ENCODE measurements around the gene WNT3. TPM values are rescaled to one million over a fixed set of nuclear protein-coding genes. Genes with fewer than 3 reads are reported as not detected.
"Not testable (repeated sequence)": the region's sequence is repeated elsewhere in the genome, so short reads cannot be mapped to it uniquely, and the experiment has no call there.

The WNT3 gene
- total RNA-seq, 1 donor = 1.1 TPM

GRCh38 chr17:46764000-46764708 is 54.3 kb downstream of the WNT3 start:
- Histone ChIP-seq H2AFZ (ENCODE audit: low read length) (no peak overlapping the region), H3K4me3 (ENCODE audit: insufficient read depth, low read length) (no peak overlapping the region), H4K20me1 (ENCODE audit: insufficient read depth, low read length) (no peaks in the 10 kb centered on the region), H3K27ac (ENCODE audit: low read depth, low read length) (peak overlapping the region; percentile 10), H3K4me1 (ENCODE audit: insufficient read depth, low read length) (peaks cover 13% of the 10 kb centered on the region), H3K9me3 (ENCODE audit: low read depth, low read length) (no peaks in the 10 kb centered on the region), H3K36me3 (ENCODE audit: insufficient read depth, low read length) (no peaks in the 10 kb centered on the region), H3K4me2 (ENCODE audit: insufficient read depth, low read length) (peak overlapping the region; percentile 26), H3K79me2 (ENCODE audit: insufficient read depth, low read length) (no peaks in the 10 kb centered on the region), H3K27me3 (ENCODE audit: insufficient read depth, low read length) (no peaks in the 10 kb centered on the region)
- no peak for TF ChIP-seq CTCF (IDR thresholded peaks at IDR 0.05; ENCODE audit: extremely low read depth, low read depth, low read length)
- no peak for DNase-seq (ENCODE audit: insufficient read length, low spot score, missing footprints)

- Histone ChIP-seq H3K9me3 (ENCODE audit: low read depth, low read length) (no peaks in the 10 kb centered on the region), H3K79me2 (ENCODE audit: insufficient read depth, low read length) (no peaks in the 10 kb centered on the region), H4K20me1 (ENCODE audit: insufficient read depth, low read length) (no peaks in the 10 kb centered on the region), H3K27ac (ENCODE audit: low read depth, low read length) (no peak overlapping the region), H2AFZ (ENCODE audit: low read length) (no peak overlapping the region), H3K36me3 (ENCODE audit: insufficient read depth, low read length) (no peaks in the 10 kb centered on the region), H3K4me1 (ENCODE audit: insufficient read depth, low read length) (peaks cover 13% of the 10 kb centered on the region), H3K4me3 (ENCODE audit: insufficient read depth, low read length) (no peak overlapping the region), H3K4me2 (ENCODE audit: insufficient read depth, low read length) (no peak overlapping the region), H3K27me3 (ENCODE audit: insufficient read depth, low read length) (no peaks in the 10 kb centered on the region)
- no peak for TF ChIP-seq CTCF (IDR thresholded peaks at IDR 0.05; ENCODE audit: extremely low read depth, low read depth, low read length)
- no peak for DNase-seq (ENCODE audit: insufficient read length, low spot score, missing footprints)
Observed at GRCh38 chr17:46763416-46763815, 55.1 kb downstream of the WNT3 start.

GRCh38 chr17:46759141-46759540 is 59.4 kb downstream of the WNT3 start:
- Histone ChIP-seq H4K20me1 (ENCODE audit: insufficient read depth, low read length) (no peaks in the 10 kb centered on the region), H3K36me3 (ENCODE audit: insufficient read depth, low read length) (peaks cover 20% of the 10 kb centered on the region), H3K27me3 (ENCODE audit: insufficient read depth, low read length) (no peaks in the 10 kb centered on the region), H3K79me2 (ENCODE audit: insufficient read depth, low read length) (no peaks in the 10 kb centered on the region), H3K4me1 (ENCODE audit: insufficient read depth, low read length) (no peaks in the 10 kb centered on the region), H3K27ac (ENCODE audit: low read depth, low read length) (no peak overlapping the region), H2AFZ (ENCODE audit: low read length) (no peak overlapping the region), H3K4me2 (ENCODE audit: insufficient read depth, low read length) (no peak overlapping the region), H3K4me3 (ENCODE audit: insufficient read depth, low read length) (no peak overlapping the region), H3K9me3 (ENCODE audit: low read depth, low read length) (no peaks in the 10 kb centered on the region)
- no peak for TF ChIP-seq CTCF (IDR thresholded peaks at IDR 0.05; ENCODE audit: extremely low read depth, low read depth, low read length)
- no peak for DNase-seq (ENCODE audit: insufficient read length, low spot score, missing footprints)

GRCh38 chr17:46758614-46759013 is 59.9 kb downstream of the WNT3 start:
- H3K27ac ChIP-seq (ENCODE audit: low read depth, low read length) = no peak overlapping the region
- no peaks in the 10 kb centered on the region for H4K20me1 ChIP-seq (ENCODE audit: insufficient read depth, low read length)
- DNase-seq (ENCODE audit: insufficient read length, low spot score, missing footprints) = no peak
- H3K79me2 ChIP-seq (ENCODE audit: insufficient read depth, low read length) = no peaks in the 10 kb centered on the region
- H3K4me3 ChIP-seq (ENCODE audit: insufficient read depth, low read length) = no peak overlapping the region
- no peaks in the 10 kb centered on the region for H3K4me1 ChIP-seq (ENCODE audit: insufficient read depth, low read length)
- H3K27me3 ChIP-seq (ENCODE audit: insufficient read depth, low read length) = no peaks in the 10 kb centered on the region
- H3K36me3 ChIP-seq (ENCODE audit: insufficient read depth, low read length) = peaks cover 20% of the 10 kb centered on the region
- TF ChIP-seq CTCF (IDR thresholded peaks at IDR 0.05; ENCODE audit: extremely low read depth, low read depth, low read length) = no peak
- no peak overlapping the region for H2AFZ ChIP-seq (ENCODE audit: low read length)
- H3K4me2 ChIP-seq (ENCODE audit: insufficient read depth, low read length) = no peak overlapping the region
- no peaks in the 10 kb centered on the region for H3K9me3 ChIP-seq (ENCODE audit: low read depth, low read length)

- not testable (repeated sequence) for H3K4me1 ChIP-seq (ENCODE audit: insufficient read depth, low read length); H4K20me1 ChIP-seq (ENCODE audit: insufficient read depth, low read length); DNase-seq (ENCODE audit: insufficient read length, low spot score, missing footprints); H3K4me2 ChIP-seq (ENCODE audit: insufficient read depth, low read length); H2AFZ ChIP-seq (ENCODE audit: low read length); H3K27ac ChIP-seq (ENCODE audit: low read depth, low read length); H3K79me2 ChIP-seq (ENCODE audit: insufficient read depth, low read length); H3K4me3 ChIP-seq (ENCODE audit: insufficient read depth, low read length); H3K9me3 ChIP-seq (ENCODE audit: low read depth, low read length); H3K27me3 ChIP-seq (ENCODE audit: insufficient read depth, low read length)
- peaks cover 20% of the 10 kb centered on the region for H3K36me3 ChIP-seq (ENCODE audit: insufficient read depth, low read length)
Observed at GRCh38 chr17:46757588-46757987, 60.9 kb downstream of the WNT3 start.

All from osteoblast (primary cell).